HEK293T (cell line): ENCODE data around the gene FAM222B.

Experiments
- ARNT ChIP-seq: fragments of 450-650 bp; IDR thresholded peaks from 2 replicates; pipeline ENCODE4 v1.6.1; 2017; ENCODE audit warnings: mild to moderate bottlenecking
- FOXK2 ChIP-seq: fragments of 450-650 bp; IDR thresholded peaks from 2 replicates; pipeline ENCODE4 v1.6.1; 2016; ENCODE audit warnings: mild to moderate bottlenecking
- FOXM1 ChIP-seq: fragments of 450-650 bp; IDR thresholded peaks from 2 replicates; pipeline ENCODE4 v1.6.1; 2017; ENCODE audit warnings: mild to moderate bottlenecking, borderline replicate concordance
- SP1 ChIP-seq: fragments of 450-650 bp; IDR thresholded peaks from 2 replicates; pipeline ENCODE4 v1.6.1; 2017
- TARDBP ChIP-seq: fragments of 450-650 bp; IDR thresholded peaks from 2 replicates; pipeline ENCODE4 v1.6.1; 2016
- TF ChIP-seq, protein P1 (sequence below): fragments of 450-650 bp; IDR thresholded peaks from 2 replicates; pipeline ENCODE4 v1.6.1; 2016

DNA sequence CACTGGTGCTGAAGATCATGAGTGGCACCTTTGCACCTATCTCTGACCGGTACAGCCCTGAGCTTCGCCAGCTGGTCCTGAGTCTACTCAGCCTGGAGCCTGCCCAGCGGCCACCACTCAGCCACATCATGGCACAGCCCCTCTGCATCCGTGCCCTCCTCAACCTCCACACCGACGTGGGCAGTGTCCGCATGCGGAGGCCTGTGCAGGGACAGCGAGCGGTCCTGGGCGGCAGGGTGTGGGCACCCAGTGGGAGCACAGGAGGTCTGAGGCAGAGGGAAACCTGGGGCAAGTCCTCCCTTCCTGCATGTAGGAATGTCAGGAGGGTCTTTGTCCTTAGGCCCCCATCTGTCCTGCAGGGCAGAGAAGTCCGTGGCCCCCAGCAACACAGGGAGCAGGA, 105.3 kb downstream of the FAM222B start:
- TF ChIP-seq ARNT (no peak), FOXK2 (no peak), TARDBP (no peak), FOXM1 (no peak), SP1 (no peak)
- TF ChIP-seq, protein P1, sequence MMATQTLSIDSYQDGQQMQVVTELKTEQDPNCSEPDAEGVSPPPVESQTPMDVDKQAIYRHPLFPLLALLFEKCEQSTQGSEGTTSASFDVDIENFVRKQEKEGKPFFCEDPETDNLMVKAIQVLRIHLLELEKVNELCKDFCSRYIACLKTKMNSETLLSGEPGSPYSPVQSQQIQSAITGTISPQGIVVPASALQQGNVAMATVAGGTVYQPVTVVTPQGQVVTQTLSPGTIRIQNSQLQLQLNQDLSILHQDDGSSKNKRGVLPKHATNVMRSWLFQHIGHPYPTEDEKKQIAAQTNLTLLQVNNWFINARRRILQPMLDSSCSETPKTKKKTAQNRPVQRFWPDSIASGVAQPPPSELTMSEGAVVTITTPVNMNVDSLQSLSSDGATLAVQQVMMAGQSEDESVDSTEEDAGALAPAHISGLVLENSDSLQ = no peak
